Mononuclear cell (primary cell): Measurements from ENCODE around the gene ZNF888. TPM values are rescaled to one million over a fixed set of nuclear protein-coding genes. Genes with fewer than 3 reads are reported as not detected.

Source experiments
- H3K27me3 ChIP-seq: 2 replicates; pipeline ENCODE4 v1.6.0; 2011; ENCODE audit warnings: low read length, control low read depth; ENCODE audit not compliant: insufficient read depth
- H3K4me1 ChIP-seq: 2 replicates; pipeline ENCODE4 v1.5.1; 2011; ENCODE audit warnings: mild to moderate bottlenecking, low read length, control low read depth; ENCODE audit not compliant: insufficient read depth
- H3K4me3 ChIP-seq: 2 replicates; pipeline ENCODE4 v1.5.1; 2011; ENCODE audit warnings: mild to moderate bottlenecking, low read length, moderate library complexity
- H3K9me3 ChIP-seq: 2 replicates; pipeline ENCODE4 v1.5.1; 2011; ENCODE audit warnings: low read depth, mild to moderate bottlenecking, control low read depth, low read length
- total RNA-seq: library from RNA; depleted of rRNA; stranded (reverse); fragments of >200 nt; gene quantifications from one replicate; pipeline ENCODE4 v1.2.3, GENCODE V29; 2012

Gene ZNF888
- 3.8 TPM for total RNA-seq

DNA sequence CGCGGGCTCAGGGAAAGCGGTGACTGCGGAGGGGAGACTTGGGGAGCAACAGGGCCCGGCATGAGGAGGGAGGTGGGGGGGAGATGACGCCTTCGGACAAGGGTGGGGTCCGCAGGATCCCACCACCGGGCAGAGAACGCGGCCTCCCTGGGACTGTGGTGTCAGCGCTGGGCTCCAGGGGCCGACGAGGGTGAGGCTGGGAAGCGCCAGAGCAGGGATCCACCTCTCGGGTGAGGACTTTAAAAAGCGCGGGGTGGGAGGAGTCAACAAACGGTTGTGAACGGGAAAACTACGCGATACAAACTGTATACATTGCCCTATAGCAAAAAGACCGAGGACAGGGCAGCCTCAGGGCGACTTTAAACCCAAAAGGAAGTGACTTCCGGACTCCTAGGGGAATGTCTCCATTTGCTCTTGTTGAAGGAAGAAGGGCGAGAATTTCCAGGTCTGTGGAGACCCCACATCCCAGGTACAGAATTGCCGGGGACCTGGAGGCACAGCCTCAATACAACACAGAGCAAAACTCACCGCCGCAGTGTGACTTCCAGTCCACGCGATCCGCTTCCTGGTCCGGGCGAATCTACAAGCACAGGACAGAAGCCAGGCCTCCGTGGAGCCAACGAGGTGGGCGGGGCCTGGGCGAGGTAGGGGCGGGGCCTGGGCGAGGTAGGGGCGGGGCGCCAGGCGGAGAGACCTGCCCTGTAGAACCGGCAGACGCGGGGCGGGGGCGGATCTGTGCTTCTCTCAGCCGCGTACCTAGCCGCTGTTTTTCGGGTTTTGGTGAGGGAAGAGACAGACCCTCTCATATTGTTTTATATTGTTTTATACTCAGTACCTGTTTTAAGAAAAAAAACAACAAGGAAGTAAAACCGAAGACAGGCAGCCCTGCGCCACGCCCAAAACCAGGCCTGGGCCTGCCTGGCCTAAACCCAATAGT lies at the start of gene ZNF888:
Gene ZNF888, minus strand, starts transcription at position 588 of the 937 bp plus-strand sequence. CDS start 5,555 bp downstream, outside the sequence.
- peak within 1 kb of the TSS; percentile 91 for H3K4me3 ChIP-seq
- no peaks in the 10 kb centered on the region for H3K27me3 ChIP-seq
- peaks cover 28% of the 10 kb centered on the region for H3K4me1 ChIP-seq
- no peaks in the 10 kb centered on the region for H3K9me3 ChIP-seq

DNA sequence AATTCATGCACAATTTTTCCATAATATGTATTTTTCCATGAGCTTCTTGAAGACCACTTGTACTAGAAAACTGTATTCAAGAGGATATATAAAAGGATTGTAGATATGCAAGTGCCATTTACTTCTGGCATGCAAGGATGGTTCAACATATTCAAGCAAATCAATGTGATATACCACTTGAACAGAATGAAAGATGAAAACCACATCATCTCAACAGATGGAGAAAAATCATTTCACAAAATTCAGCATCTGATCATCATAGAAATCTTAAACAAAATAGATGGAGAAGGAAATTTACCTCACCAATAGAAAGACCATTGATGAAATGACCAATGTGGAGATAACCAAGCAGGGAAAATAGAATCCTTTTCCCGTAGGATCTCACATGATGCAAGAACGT lies 44.5 kb upstream of the ZNF888 start:
- no peak overlapping the region for H3K4me3 ChIP-seq
- H3K4me1 ChIP-seq, result peaks cover 8% of the 10 kb centered on the region
- no peaks in the 10 kb centered on the region for H3K27me3 ChIP-seq
- peaks cover 30% of the 10 kb centered on the region for H3K9me3 ChIP-seq

DNA sequence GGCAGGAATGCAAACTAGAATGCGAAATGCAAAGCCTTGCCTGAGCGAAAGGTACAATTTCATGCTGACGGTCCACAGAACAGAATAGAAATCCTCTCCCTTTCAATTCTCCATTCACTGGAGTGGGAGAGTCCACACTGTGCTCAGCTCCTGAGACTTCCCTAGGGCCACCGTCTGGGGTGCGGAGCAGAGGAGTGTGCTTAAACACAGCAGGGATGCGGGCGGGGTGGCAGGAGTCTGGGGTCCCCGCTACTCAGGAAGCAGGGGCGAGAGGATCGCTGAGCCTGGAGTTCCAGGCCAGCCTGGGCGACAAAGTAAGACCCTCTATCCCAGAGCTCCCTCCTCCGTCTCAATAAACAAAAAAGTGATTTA lies 40.0 kb upstream of the ZNF888 start:
- H3K9me3 ChIP-seq, result peaks cover 21% of the 10 kb centered on the region
- no peaks in the 10 kb centered on the region for H3K27me3 ChIP-seq
- H3K4me3 ChIP-seq, result peak overlapping the region; percentile 81
- peaks cover 20% of the 10 kb centered on the region for H3K4me1 ChIP-seq

DNA sequence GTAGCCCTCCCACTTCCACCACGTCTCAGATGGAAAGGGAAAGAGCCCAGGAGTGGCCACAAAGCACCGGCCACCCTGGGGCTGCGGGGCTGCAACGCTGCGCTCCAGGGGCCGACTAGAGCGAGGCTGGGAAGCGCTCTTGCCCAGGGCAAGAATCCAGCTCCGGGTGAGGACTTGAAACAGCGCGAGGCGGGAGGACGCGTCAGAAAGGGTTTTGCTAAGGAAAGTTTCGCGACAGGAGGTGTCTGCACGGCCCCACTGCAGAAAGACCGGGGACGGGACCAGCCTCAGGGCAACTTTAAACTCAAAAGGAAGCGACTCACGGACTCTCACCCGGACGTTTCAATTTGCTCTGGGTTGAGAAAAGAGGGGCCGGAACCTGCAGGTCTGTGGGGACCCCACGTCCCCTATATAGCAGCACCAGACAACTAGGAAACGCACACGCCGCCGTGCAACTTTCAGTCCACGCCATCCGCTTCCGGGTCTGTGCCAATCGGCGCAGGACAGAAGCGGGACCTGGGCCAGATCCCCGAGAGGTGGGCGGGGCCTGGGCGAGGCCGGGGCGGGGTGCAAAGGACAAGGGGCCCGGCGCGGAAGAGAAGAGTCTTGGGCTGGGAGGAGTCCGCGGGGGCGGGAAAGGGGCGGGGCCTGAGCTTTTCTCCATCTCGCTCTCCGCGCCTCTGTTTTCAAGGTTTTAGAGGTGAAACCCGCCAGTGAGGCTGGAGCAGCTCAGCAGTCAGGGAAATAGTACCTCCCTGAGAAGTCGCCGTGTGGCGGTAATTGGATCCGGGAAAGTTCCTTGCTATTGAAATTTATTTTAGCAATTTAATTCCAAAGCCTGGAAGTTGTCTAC lies 39.4 kb upstream of the ZNF888 start, which contains the start of gene ZNF816:
Gene ZNF816, minus strand, starts transcription at position 488 of the 853 bp plus-strand sequence. CDS start 6,792 bp downstream, outside the sequence.
- Histone ChIP-seq H3K4me3 (peak within 1 kb of the TSS; percentile 81), H3K4me1 (peaks cover 20% of the 10 kb centered on the region), H3K9me3 (peaks cover 21% of the 10 kb centered on the region), H3K27me3 (no peaks in the 10 kb centered on the region)

DNA sequence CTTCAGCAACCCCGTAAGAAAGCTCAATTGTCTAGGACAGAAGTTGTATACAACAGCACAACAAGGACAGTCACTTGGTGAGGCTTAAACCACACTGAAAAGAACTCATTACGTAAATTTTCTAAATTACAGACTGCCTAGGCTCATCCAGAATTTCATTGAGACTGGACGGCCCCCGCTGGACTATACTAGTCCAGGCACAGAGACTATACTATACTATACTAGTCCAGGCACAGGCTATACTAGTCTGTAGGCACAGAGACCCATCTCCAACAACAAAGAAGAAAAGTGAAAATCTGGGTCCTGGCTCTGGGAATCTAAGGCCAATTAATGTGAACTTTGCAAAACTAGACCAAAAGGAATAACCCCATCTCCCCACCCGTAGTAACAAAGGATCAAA lies 38.8 kb upstream of the ZNF888 start:
- no peaks in the 10 kb centered on the region for H3K27me3 ChIP-seq
- peak overlapping the region; percentile 81 for H3K4me3 ChIP-seq
- H3K9me3 ChIP-seq, result peaks cover 20% of the 10 kb centered on the region
- peaks cover 20% of the 10 kb centered on the region for H3K4me1 ChIP-seq

DNA sequence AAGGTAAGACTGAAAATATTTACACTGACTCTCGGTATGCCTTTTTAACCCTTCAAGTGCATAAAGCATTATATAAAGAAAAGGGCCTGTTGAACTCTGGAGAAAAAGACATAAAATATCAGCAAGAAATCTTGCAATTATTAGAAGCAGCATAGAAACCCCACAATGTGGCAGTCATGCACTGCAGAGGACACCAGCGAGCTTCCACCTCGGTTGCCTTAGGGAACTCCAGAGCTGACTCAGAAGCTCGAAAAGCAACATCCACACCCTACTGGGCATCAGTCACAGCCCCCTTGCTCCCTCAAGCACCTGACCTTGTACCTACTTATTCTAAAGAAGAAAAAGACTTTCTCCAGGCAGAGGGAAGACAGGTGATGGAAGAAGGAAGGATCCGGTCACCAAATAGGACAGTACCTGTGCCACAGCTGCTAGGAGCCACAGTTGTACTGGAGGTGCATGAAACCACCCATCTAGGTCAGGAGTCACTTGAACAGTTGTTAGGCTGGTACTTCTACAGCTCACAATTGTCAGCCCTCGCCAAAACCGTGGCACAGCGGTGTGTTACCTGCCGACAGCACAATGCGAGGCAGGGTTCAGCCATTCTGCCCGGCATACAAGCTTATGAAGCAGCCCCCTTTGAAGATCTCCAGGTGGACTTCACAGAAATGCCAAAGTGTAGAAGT lies 36.5 kb upstream of the ZNF888 start:
- Histone ChIP-seq H3K9me3 (peaks cover 38% of the 10 kb centered on the region), H3K4me1 (peaks cover 20% of the 10 kb centered on the region), H3K27me3 (no peaks in the 10 kb centered on the region), H3K4me3 (no peak overlapping the region)

DNA sequence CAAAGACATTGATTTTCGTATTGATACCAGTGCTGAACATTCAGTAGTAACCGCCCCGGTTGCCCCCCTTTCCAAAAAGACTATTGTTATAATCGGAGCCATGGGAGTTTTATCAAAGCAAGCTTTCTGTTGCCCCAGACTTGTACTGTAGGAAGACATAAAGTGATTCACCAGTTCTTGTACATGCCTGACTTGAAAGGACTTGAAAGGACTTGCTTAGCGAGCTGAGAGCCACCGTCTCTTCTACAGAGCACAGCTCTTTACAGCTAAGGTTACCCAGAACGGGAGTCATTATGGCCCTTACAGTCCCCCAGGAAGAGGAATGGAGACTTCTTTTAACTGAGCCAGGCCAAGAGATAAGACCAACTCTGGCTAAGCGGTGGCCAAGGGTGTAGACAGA lies 34.4 kb upstream of the ZNF888 start:
- H3K27me3 ChIP-seq, result no peaks in the 10 kb centered on the region
- H3K4me1 ChIP-seq, result peaks cover 11% of the 10 kb centered on the region
- peaks cover 50% of the 10 kb centered on the region for H3K9me3 ChIP-seq
- H3K4me3 ChIP-seq, result no peak overlapping the region

DNA sequence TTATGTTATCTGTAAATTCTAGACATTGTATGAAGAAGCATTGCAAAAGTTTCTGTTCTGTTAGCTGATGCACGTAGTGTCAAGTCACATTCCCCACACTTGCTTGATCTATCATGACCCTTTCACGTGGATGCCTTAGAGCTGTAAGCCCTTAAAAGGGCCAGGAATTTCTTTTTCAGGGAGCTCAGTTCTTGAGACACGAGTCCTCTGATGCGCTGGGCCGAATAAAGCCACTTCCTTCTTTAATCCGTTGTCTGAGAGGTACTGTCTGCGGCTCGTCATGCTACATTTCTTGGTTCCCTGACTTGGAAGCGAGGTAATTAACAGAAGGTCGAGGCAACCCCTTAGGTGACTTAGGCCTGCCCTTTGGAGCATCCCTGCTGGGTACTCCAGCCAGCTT lies 33.7 kb upstream of the ZNF888 start:
- Histone ChIP-seq H3K27me3 (no peaks in the 10 kb centered on the region), H3K4me3 (no peak overlapping the region), H3K4me1 (peaks cover 6% of the 10 kb centered on the region), H3K9me3 (peaks cover 57% of the 10 kb centered on the region)

DNA sequence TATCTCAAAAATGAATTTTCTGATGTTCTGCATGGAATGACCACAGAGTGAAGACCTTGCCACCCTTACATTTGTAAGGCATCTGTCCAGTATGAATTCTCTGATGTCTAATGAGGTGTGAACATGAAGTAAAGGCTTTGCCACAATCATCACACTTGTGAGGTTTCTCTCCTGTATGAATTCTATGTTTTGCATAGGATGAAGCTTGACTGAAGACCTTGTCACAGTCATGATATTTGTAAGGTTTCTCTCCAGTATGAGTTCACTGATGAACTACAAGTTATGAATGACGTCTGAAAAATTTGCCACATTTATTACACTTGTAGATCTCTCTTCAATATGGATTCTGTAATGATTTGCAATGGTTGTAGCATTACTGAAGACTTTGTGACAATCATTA lies 26.2 kb upstream of the ZNF888 start:
- H3K27me3 ChIP-seq, result no peaks in the 10 kb centered on the region
- no peaks in the 10 kb centered on the region for H3K4me1 ChIP-seq
- peaks cover 53% of the 10 kb centered on the region for H3K9me3 ChIP-seq
- no peak overlapping the region for H3K4me3 ChIP-seq

DNA sequence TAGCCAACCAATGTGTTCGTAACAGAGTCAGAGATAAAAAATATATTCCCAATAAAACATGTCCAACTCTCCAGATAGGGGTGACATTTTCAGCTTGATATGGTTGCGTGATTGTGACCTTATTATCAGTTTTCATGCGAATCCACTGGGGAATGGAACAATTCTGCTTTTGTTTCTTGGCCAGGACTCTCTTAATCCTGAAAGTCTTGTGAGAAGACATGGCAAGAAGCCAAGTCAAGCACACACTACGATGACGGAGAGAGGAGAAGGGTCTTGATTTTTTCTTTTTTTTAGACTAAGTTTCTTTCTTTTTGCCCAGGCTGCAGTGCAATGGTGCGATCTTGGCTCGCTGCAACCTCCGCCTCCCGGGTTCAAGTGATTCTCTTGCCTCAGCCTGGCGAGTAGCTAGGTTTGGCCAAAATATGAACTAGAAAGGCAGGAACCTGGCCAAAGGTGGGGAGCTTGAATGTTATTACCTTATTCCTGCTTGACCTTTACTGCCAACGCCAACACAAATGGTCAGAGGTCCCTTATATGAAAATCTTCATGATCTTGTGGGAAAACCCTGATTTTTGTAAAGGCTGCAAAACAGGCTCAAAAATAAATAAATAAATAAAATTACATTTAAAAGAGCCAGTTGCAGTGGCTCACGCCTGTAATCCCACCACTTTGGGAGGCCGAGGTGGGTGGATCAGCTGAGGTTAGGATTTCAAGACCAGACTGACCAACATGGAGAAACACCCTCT lies 25.0 kb upstream of the ZNF888 start:
- Histone ChIP-seq H3K4me3 (no peak overlapping the region), H3K4me1 (peaks cover 2% of the 10 kb centered on the region), H3K27me3 (no peaks in the 10 kb centered on the region), H3K9me3 (peaks cover 48% of the 10 kb centered on the region)

DNA sequence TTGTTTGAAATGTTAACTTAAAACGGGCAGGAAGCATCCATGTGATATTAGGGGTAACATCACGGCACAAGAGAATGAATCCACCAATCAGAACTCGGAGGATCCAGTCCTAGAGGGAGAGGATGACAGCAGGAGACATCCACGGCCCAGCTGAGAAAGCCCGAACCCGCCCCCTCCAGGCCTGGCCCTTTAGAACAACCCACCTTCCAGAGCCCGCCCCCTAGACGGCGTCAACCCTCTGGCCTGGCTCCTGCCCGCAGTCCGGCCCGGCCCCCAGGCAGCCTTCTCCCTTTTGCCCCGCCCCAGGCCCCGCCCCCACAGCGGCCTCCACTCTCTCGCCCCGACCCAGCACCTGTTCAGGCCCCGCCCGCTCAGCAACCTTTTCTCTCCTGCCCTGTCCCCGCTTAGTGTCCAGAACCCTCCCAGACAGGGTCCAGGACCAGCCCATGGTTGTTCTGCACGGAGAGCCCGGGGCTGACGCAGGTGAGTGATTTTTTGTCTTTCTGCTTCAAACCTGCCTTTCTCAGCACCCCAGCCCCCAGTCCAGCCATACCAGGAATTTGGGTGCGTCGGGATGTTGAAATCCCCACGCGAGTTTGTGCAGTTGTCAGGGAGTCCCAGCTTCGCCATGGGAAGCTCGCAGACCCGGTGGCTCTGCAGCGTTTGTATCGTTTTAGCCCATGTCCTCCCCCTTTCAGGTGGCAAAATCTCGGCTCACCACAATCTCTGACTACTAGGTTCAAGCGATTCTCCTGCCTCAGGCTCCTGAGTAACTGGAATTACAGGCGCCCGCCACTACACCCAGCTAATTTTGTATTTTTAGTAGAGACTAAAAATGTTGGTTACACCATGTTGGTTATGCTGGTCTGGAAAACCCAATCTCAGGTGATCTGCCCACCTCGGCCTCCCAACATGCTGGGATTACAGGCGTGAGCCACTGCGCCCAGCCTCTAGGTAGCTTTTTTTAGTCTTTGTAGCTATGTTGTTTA lies 23.4 kb upstream of the ZNF888 start:
- H3K4me3 ChIP-seq, result no peak overlapping the region
- H3K4me1 ChIP-seq, result peaks cover 10% of the 10 kb centered on the region
- peaks cover 34% of the 10 kb centered on the region for H3K9me3 ChIP-seq
- H3K27me3 ChIP-seq, result no peaks in the 10 kb centered on the region

DNA sequence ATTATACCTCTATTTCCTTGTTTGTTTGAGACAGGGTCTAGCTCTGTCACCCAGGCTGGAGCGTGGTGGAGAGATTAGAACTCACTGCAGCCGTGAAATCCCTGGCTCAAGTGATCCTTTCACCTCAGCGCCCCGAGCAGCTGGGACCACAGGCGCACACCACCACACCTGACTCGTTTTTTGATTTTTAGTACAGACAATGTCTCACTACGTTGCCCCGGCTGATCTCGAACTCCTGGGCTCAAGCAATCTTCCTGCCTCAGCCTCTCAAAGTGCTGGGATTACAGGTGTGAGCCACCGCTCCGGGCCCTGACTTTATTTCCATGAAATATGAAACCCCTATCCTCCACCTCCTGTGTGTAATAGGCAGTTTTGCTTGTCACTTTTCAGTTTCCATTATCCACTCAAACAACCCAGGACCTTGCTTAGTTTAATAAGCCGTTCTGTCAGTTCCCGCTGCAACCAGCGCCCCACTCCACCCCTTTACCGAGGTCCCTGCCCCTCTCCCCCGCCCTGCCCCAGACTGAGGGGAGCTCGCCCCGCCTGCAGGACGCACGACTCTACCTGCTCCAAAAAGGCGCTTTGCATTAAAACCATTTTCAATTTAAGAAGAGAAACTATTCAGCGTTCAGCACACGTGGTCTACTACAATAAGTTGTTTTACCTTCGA lies 22.6 kb upstream of the ZNF888 start:
- H3K4me3 ChIP-seq, result no peak overlapping the region
- peaks cover 15% of the 10 kb centered on the region for H3K4me1 ChIP-seq
- H3K9me3 ChIP-seq, result peaks cover 26% of the 10 kb centered on the region
- no peaks in the 10 kb centered on the region for H3K27me3 ChIP-seq
